Hepatocyte (in vitro differentiated cells): Measurements from ENCODE around the gene CEP164.

Experiments
- CTCF ChIP-seq: fragments of 200-600 bp; sonication (generic); IDR thresholded peaks from 2 replicates; pipeline ENCODE4 v1.5.1; 2016; ENCODE audit warnings: antibody characterized with exemption, mild to moderate bottlenecking; ENCODE audit not compliant: poor library complexity
- EZH2phosphoT487 ChIP-seq: fragments of 200-600 bp; sonication (generic); IDR thresholded peaks from one replicate; pipeline ENCODE4 v1.6.1; 2018; ENCODE audit warnings: antibody characterized with exemption, mild to moderate bottlenecking, low read depth, moderate library complexity; ENCODE audit not compliant: unreplicated experiment, severe bottlenecking

GRCh38 chr11:117300283-117300663 is 27.4 kb upstream of the CEP164 start:
- TF ChIP-seq EZH2phosphoT487 (no peak), CTCF (no peak)
